Activated CD8-positive, alpha-beta T cell treated with anti-CD3 and anti-CD28 coated beads, Interleukin-2, amount 10 ng/mL, durations not matched to agents 7 days and 5 days (primary cell): ENCODE data around the gene ANKRD30A. TPM values are rescaled to one million over a fixed set of nuclear protein-coding genes. Genes with fewer than 3 reads are reported as not detected.
"Not testable (repeated sequence)": the region's sequence is repeated elsewhere in the genome, so short reads cannot be mapped to it uniquely, and the experiment has no call there.

Source experiments
- ATAC-seq: fragments of 150-1000 bp; cut with Tn5 transposase; one replicate; pipeline ENCODE4 v1.10.0; 2021; ENCODE audit warnings: moderate library complexity
- CTCF ChIA-PET: fragments of 350-600 bp; sonication (Branson Sonifier 250); formaldehyde crosslinking; loops from one replicate; lab custom pipeline; 2021; ENCODE audit warnings: antibody characterized with exemption; lab: Charles Lee
- POLR2A ChIA-PET: fragments of 350-600 bp; sonication (Branson Sonifier 250); formaldehyde crosslinking; loops from one replicate; lab custom pipeline; 2021; ENCODE audit warnings: antibody characterized with exemption; lab: Charles Lee
- DNase-seq: peaks from one replicate; pipeline ENCODE4 v3.0.0-alpha.2; 2020
- H3K27ac Mint-ChIP-seq: one replicate; pipeline ENCODE4 v1.8.0; 2021; ENCODE audit warnings: mild to moderate bottlenecking, mixed read lengths
- H3K27me3 Mint-ChIP-seq: one replicate; pipeline ENCODE4 v1.8.0; 2021; ENCODE audit warnings: low read depth, mixed read lengths
- H3K36me3 Mint-ChIP-seq: one replicate; pipeline ENCODE4 v1.8.0; 2021; ENCODE audit warnings: low read depth, mixed read lengths
- H3K4me1 Mint-ChIP-seq: one replicate; pipeline ENCODE4 v1.8.0; 2021; ENCODE audit warnings: low read depth, mixed read lengths
- H3K4me3 Mint-ChIP-seq: one replicate; pipeline ENCODE4 v1.8.0; 2021; ENCODE audit warnings: mild to moderate bottlenecking, mixed read lengths
- H3K9me3 Mint-ChIP-seq: one replicate; pipeline ENCODE4 v1.8.0; 2022; ENCODE audit warnings: mixed read lengths; ENCODE audit not compliant: insufficient read depth
- total RNA-seq, 2 experiments: library from RNA; stranded (reverse); gene quantifications; one replicate each; pipeline ENCODE4 v1.2.3, GENCODE V29; 2021

The ANKRD30A gene
- total RNA-seq, 2 experiments from 2014 or later, result not detected

DNA sequence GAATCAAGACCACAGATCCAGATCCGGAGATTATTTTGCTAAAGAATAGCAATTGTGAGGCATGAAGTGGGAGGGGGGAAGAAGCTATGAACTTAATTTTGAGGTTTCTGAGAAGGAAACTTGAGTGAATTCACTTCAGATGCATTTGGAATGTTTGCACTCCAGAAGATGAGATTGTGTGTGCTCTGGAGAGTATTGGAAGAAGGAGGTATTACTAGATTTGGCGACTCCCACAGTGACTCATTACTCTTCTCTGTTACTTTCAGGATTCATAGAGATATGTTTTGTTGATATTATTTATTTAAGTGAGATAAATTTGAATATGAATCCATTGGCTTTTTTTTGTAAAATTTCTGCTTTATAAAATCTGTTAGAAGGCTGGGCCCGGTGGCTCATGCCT is 80.7 kb downstream of the ANKRD30A start:
- H3K4me3 Mint-ChIP-seq, result no peak overlapping the region
- H3K9me3 Mint-ChIP-seq, result peaks cover 21% of the 10 kb centered on the region
- H3K4me1 Mint-ChIP-seq, result no peaks in the 10 kb centered on the region
- H3K36me3 Mint-ChIP-seq, result no peaks in the 10 kb centered on the region
- CTCF ChIA-PET, result no interaction called here
- POLR2A ChIA-PET, result no interaction called here
- ATAC-seq (no peak), DNase-seq (no peak)
- no peak overlapping the region for H3K27ac Mint-ChIP-seq
- H3K27me3 Mint-ChIP-seq, result no peaks in the 10 kb centered on the region

DNA sequence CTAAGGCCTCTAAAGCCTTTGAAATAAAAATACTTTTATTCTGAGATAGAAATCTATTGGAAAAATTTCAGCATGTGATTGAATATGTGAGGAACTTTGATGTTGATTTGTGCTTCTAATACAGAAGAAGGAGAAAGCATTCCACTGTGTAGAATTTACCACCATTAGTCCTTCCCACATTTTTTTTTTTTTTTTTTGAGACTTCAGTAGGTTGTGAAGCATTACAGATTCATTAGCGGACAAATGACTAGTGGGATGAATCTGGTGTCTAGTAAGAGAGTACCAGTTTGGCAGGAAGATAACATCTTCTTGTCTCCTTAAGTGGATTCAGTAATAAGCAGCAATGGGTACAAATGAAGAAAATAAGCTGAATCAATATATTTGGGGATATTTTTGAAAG is 95.5 kb downstream of the ANKRD30A start:
- no peak for ATAC-seq
- no peak overlapping the region for H3K4me3 Mint-ChIP-seq
- ChIA-PET CTCF (no interaction called here), POLR2A (no interaction called here)
- peaks cover 9% of the 10 kb centered on the region for H3K9me3 Mint-ChIP-seq
- DNase-seq, result no peak
- H3K36me3 Mint-ChIP-seq, result no peaks in the 10 kb centered on the region
- no peak overlapping the region for H3K27ac Mint-ChIP-seq
- no peaks in the 10 kb centered on the region for H3K4me1 Mint-ChIP-seq
- H3K27me3 Mint-ChIP-seq, result no peaks in the 10 kb centered on the region

DNA sequence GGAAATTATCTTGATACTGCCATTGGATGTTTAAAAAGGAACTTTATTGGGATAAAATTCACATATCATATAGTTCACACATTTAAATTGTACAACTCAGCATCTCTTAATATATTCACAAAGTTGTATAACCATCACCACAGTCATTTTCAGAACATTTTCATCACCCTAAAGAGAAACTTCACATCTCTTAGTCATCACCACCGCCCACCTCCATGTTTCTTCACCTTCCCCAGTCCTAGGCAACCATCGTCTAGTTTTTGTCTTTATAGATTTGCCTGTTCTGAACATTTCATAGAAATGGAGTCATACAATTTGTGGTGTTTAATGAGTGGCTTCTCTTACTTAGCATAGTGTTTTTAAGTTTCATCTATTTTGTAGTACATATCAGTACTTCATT is 96.6 kb downstream of the ANKRD30A start:
- H3K36me3 Mint-ChIP-seq, result no peaks in the 10 kb centered on the region
- H3K4me3 Mint-ChIP-seq, result no peak overlapping the region
- no peak overlapping the region for H3K27ac Mint-ChIP-seq
- no peaks in the 10 kb centered on the region for H3K4me1 Mint-ChIP-seq
- H3K9me3 Mint-ChIP-seq, result peaks cover 10% of the 10 kb centered on the region
- no peaks in the 10 kb centered on the region for H3K27me3 Mint-ChIP-seq
- ChIA-PET CTCF (no interaction called here), POLR2A (no interaction called here)
- DNase-seq (no peak), ATAC-seq (no peak)

DNA sequence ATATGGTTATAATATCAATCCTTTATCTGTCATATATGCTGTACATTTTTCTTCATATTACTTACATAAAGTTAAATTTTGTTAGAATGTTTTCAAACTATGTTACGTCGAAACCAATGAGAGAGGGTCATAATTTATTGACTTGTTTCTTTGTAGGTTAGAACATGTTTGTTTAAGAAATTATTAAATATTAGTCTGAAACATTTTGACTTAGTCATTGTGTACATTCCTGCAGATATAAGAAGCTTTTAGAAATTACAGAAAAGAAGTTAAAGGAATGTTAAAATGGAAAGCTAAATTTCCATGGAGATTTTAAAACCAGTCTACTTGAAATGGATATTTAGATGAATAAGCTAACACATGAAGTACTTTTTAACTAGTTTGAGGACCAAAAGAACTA is 99.8 kb downstream of the ANKRD30A start:
- POLR2A ChIA-PET, result no interaction called here
- Mint-ChIP-seq H3K36me3 (no peaks in the 10 kb centered on the region), H3K9me3 (peaks cover 6% of the 10 kb centered on the region), H3K27ac (no peak overlapping the region), H3K4me1 (no peaks in the 10 kb centered on the region), H3K4me3 (no peak overlapping the region), H3K27me3 (no peaks in the 10 kb centered on the region)
- ATAC-seq (no peak), DNase-seq (no peak)
- CTCF ChIA-PET, result no interaction called here

DNA sequence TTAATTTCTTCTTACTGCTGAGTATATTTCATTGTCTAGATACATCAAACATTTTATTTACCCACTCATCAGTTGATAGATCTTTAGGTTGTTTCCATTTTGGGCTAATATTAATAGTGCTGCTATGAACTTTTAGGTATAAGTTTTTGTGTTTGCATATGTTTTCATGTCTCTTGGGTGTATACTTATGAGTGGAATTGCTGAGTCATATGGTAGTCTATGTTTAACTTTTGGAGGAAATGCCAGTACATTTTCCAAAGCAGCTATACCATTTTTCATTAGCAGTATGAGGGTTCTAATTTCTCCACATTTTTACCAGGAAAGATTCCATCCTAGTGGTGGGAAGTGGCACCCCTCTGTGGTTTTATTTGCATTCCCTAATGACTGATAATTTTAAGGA is 101.1 kb downstream of the ANKRD30A start:
- Mint-ChIP-seq H3K27me3 (no peaks in the 10 kb centered on the region), H3K27ac (no peak overlapping the region), H3K4me3 (no peak overlapping the region), H3K36me3 (no peaks in the 10 kb centered on the region), H3K9me3 (peaks cover 9% of the 10 kb centered on the region), H3K4me1 (no peaks in the 10 kb centered on the region)
- DNase-seq (no peak), ATAC-seq (no peak)
- POLR2A ChIA-PET, result no interaction called here
- CTCF ChIA-PET, result no interaction called here

DNA sequence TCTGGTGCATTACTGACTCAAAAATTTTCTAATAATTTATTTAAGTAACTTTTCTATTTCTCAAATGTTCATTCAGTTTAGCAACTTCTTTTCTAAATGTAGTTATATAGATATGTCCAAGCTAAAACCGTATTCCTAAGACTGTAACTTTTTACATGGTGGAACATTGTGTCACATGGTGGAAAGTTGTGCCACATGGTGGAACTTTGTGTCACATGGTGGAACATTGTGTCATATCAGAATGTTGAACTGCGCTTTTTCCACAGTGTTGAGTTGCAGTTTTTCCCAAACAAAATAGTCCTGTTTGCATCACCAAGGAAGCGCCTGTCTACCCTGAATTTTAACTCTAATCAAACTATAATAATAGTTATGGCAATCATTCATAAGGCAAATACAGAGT is 109.3 kb downstream of the ANKRD30A start:
- no peak overlapping the region for H3K27ac Mint-ChIP-seq
- peaks cover 25% of the 10 kb centered on the region for H3K9me3 Mint-ChIP-seq
- H3K36me3 Mint-ChIP-seq, result no peaks in the 10 kb centered on the region
- no peak overlapping the region for H3K4me3 Mint-ChIP-seq
- ATAC-seq, result no peak
- CTCF ChIA-PET, result no interaction called here
- DNase-seq, result no peak
- POLR2A ChIA-PET, result no interaction called here
- H3K27me3 Mint-ChIP-seq, result no peaks in the 10 kb centered on the region
- H3K4me1 Mint-ChIP-seq, result no peaks in the 10 kb centered on the region

- ChIA-PET POLR2A (no interaction called here), CTCF (no interaction called here)
- ATAC-seq, result no peak
- no peaks in the 10 kb centered on the region for H3K27me3 Mint-ChIP-seq
- H3K4me3 Mint-ChIP-seq, result no peak overlapping the region
- H3K9me3 Mint-ChIP-seq, result peaks cover 30% of the 10 kb centered on the region
- DNase-seq, result no peak
- H3K27ac Mint-ChIP-seq, result no peak overlapping the region
- H3K36me3 Mint-ChIP-seq, result no peaks in the 10 kb centered on the region
- no peaks in the 10 kb centered on the region for H3K4me1 Mint-ChIP-seq
Observed at GRCh38 chr10:37236093-37236492, 110.7 kb downstream of the ANKRD30A start.

DNA sequence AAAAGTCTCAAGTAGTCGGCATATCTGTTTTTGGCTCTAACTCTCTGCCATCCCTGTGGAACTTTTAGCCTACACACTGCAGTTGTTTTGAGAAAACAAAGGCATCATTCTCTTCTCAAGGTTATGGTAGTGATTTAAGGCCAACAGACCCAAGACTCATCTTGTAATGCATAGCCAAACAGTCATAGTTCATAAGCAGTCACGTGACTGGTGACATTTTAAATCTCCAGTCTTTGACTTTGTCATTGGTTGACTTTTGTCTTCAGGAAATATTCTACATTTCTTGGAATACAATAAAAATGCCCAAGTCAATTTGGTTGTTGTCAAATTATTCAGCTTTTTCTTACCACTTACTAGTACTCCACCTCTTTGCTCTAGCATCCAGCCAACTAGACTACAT is 114.8 kb downstream of the ANKRD30A start:
- Mint-ChIP-seq H3K4me1 (no peaks in the 10 kb centered on the region), H3K4me3 (no peak overlapping the region), H3K27me3 (no peaks in the 10 kb centered on the region), H3K9me3 (peaks cover 43% of the 10 kb centered on the region), H3K27ac (no peak overlapping the region), H3K36me3 (no peaks in the 10 kb centered on the region)
- ATAC-seq (no peak), DNase-seq (no peak)
- ChIA-PET POLR2A (no interaction called here), CTCF (no interaction called here)

DNA sequence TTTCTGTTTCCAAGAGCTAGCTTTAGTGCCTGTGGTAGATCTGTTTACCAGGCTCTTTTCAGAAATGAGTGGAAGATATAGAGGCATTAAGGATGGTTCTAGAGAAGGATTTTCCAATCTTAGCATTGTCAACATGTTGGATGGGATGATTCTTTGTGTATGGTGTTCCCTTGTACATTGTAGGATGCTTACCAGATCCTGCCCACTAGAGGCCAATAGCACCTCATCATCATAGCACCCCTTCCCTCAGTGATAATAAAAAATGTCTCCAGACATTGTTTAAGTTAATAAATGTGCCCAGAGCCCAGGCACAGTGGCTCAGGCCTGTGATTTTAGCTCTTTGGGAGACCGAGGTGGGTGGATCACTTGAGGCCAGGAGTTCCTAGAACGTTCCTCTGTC is 121.2 kb downstream of the ANKRD30A start:
- ChIA-PET POLR2A (no interaction called here), CTCF (no interaction called here)
- ATAC-seq (no peak), DNase-seq (no peak)
- no peaks in the 10 kb centered on the region for H3K36me3 Mint-ChIP-seq
- no peak overlapping the region for H3K4me3 Mint-ChIP-seq
- H3K27ac Mint-ChIP-seq, result no peak overlapping the region
- H3K4me1 Mint-ChIP-seq, result no peaks in the 10 kb centered on the region
- H3K27me3 Mint-ChIP-seq, result no peaks in the 10 kb centered on the region
- peaks cover 45% of the 10 kb centered on the region for H3K9me3 Mint-ChIP-seq

DNA sequence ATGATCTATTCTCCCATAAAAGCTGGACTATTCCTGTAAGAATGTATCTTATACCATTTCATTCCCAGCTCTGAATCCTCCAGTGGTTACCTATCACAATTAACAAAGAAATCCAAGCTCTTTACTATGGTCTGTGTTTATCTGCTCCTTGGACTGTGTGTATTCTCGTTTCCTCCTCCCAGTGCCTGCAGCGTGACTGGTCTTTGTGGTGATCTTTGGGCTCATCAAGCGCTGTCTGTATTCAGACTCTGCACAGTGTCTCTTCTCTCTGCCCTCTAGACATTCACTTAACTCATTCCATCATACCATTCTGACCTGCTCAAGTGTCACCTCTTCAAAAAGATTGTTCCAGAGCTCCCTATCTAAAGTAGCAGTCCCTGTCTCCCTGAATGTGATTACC is 130.4 kb downstream of the ANKRD30A start:
- H3K27ac Mint-ChIP-seq, DNase-seq, H3K4me1 Mint-ChIP-seq, H3K27me3 Mint-ChIP-seq, POLR2A ChIA-PET, ATAC-seq, H3K4me3 Mint-ChIP-seq, H3K36me3 Mint-ChIP-seq, CTCF ChIA-PET: not testable (repeated sequence)
- peaks cover 24% of the 10 kb centered on the region for H3K9me3 Mint-ChIP-seq

DNA sequence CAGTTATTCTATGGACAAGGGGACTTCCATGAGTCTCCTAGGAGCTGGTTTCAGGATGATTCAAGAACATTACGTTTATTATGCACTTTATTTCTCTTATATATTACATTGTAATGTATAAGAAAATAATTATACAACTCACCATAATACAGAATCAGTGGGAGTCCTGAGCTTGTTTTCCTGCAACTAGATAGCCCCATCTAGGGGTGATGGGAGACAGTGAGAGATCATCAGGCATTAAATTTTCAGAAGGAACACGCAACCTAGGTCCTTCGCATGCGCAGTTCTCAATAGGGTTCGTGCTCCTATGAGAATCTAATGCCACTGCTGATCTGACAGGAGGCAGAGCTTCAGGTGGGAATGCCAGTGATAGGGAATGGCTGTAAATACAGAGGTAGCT is 137.9 kb downstream of the ANKRD30A start:
- CTCF ChIA-PET, result no interaction called here
- Mint-ChIP-seq H3K27ac (no peak overlapping the region), H3K4me3 (no peak overlapping the region), H3K36me3 (no peaks in the 10 kb centered on the region), H3K27me3 (no peaks in the 10 kb centered on the region), H3K9me3 (peaks cover 30% of the 10 kb centered on the region), H3K4me1 (no peaks in the 10 kb centered on the region)
- no peak for DNase-seq
- ATAC-seq, result no peak
- POLR2A ChIA-PET, result no interaction called here

DNA sequence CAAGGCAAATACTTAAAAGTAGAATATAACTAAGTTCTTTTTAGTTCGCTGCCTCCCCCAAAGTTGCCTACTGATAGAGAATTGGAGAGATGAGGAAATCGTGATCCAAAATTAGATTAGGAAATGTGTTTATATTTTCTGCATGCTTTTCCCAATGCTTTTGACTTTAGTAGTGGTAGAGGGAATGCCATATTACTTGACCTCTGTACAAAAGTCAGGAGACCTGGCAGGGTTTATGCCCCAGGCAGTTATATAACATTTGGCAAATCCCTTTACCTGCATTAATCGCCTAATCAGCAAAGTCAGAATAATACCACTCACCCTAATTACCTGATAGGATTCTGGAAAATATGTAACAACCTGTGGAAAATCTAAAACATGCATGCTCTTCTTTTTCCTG is 142.9 kb downstream of the ANKRD30A start:
- no peak for ATAC-seq
- H3K36me3 Mint-ChIP-seq, result no peaks in the 10 kb centered on the region
- H3K27me3 Mint-ChIP-seq, result no peaks in the 10 kb centered on the region
- H3K9me3 Mint-ChIP-seq, result peaks cover 26% of the 10 kb centered on the region
- no peak overlapping the region for H3K4me3 Mint-ChIP-seq
- no peak overlapping the region for H3K27ac Mint-ChIP-seq
- ChIA-PET CTCF (no interaction called here), POLR2A (no interaction called here)
- no peaks in the 10 kb centered on the region for H3K4me1 Mint-ChIP-seq
- no peak for DNase-seq

DNA sequence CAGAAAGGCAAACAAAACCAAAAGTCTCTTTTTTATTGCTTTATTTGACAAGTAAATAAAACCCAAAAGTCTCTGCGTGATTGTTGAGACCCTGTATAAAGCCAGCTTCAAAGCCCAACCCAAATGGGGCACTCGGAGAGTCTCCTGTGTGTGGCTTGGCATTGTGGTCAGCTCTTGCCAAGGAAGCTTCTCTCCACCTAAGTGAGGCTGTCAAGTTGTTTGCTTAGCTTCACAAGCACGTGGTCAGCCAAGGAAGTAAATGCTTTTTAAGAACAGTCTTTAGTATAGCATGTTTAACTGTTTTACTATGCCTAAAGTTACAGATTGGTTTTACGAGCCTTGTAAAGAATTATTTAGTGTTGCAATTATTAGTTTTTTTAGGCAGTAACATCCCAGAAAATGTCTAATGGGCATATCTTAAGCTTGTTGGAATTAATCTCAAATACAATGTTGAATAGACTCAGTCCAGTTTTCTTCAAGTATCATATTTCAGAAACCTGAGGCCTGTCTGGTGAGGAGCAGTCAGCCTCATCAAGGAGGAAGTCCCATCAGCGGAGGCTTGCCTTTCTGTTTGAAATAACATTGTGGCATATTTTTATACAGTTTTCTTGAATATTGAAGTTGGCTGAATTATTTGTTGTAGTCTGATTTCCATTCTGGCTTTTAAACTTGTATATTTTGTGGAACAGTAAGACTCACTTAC is 144.3 kb downstream of the ANKRD30A start:
- POLR2A ChIA-PET, result no interaction called here
- no peak for ATAC-seq

More for the DNA sequence above, 144.3 kb downstream of the ANKRD30A start:
- DNase-seq, result no peak
- CTCF ChIA-PET, result no interaction called here
- no peak overlapping the region for H3K27ac Mint-ChIP-seq
- H3K9me3 Mint-ChIP-seq, result peaks cover 33% of the 10 kb centered on the region
- H3K36me3 Mint-ChIP-seq, result no peaks in the 10 kb centered on the region
- H3K4me1 Mint-ChIP-seq, result no peaks in the 10 kb centered on the region
- no peaks in the 10 kb centered on the region for H3K27me3 Mint-ChIP-seq
- no peak overlapping the region for H3K4me3 Mint-ChIP-seq
